Fibroblast of peridontal ligament (primary cell): ENCODE data around the gene KDM2A.
A peak's percentile ranks its signal among the peaks of the same experiment; 100 is the strongest.

Experiments used
- DNase-seq: peaks from one replicate; pipeline ENCODE4 v3.0.0-alpha.2; 2010; ENCODE audit errors: extremely low read depth

KDM2A gene

DNA sequence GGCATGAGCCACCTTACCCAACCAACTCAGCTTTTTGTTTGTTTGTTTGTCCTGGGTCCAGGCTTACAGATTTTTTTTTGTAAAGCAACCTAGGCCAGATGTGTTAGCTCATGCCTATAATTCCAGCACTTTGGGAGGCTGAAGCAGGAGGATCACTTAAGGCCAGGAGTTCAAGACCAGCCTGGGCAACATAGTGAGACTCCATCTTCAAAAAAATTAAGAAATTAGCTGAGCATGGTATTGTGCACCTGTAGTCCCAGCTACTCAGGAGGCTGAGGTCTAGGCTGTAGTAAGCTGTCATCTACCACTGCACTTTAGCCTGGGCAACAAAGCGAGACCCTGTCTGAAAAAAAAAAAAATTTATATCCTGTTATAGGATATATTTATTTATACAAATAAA is 118.5 kb downstream of the KDM2A start:
- DNase-seq = no peak

- DNase-seq = peak; percentile 23
These were observed 120.1 kb downstream of the KDM2A start for GRCh38 chr11:67238894-67239782.

- peak; percentile 97 for DNase-seq
These were observed 120.9 kb downstream of the KDM2A start for GRCh38 chr11:67239783-67240575.

DNA sequence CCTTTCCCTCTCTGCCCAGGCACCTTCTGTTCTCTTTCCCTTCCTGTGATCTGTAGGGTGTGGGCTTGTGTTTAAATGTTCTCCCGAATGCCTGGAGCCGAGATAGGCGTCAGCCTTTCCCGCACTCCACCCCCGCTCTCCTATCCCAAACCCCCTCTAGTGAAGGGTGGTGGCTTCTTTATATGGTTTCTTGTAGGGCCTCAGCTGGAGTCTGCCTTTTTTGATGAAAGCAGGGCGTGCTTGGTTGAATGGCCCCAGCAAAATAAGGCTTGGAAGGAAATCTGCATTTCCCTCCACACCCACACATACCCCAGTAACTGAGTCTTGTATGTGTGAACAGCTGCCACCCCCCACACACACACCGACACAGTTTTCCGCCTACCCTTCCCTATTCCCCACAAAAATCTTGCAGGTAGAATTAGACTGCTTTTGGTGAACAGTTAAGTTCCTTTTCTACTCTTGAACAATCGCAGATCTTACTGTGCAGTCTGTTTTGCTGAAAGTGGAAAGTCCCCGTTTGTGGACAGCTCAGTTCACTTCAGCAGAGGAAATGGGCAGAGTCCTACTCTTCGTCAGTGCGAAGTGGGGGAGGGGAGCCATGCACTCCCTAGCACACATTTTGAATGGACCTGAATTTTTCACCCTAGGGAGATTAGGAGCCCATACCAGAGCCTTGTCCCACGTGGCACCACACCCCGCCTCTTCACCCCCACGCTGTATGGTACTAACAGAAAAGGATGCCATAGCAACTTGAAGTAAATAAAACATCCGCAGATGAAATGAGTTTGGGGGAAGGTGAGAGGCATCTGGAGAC is 121.7 kb downstream of the KDM2A start:
- peak; percentile 72 for DNase-seq

DNA sequence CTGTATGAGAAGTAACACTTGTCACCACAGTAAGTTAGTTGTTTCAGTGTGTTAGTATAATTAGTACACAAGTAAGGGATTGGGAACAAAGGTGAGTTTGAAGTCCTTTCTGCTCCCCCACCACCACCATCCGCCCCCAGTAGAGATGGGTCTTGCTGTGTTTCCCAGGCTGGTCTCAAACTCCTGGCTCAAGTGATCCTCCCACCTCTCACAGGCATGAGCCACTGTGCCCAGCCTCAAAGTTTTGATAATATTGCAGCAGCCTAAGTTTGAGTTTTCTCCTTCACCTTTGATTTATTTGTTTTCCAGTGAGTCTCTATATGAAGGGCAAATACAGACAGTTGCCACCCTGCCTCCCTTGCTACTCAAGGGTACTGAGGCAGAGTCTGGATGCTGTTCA is 123.5 kb downstream of the KDM2A start:
- no peak for DNase-seq

GRCh38 chr11:67243051-67243450 is 124.0 kb downstream of the KDM2A start:
- no peak for DNase-seq

DNA sequence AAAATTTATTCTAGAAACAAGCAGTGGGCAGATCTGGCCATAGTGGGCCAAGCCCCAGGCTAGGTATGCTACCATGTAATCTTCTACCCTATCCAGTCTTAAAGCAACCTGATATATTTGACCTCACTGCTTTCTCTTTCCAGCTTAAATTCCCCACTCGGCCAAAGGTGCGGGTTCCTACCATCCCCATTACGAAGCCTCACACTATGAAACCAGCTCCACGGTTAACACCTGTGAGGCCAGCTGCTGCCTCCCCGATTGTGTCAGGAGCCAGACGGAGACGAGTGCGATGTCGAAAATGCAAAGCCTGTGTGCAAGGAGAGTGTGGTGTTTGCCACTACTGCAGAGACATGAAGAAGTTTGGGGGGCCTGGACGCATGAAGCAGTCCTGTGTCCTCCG is 126.0 kb downstream of the KDM2A start:
- no peak for DNase-seq

DNA sequence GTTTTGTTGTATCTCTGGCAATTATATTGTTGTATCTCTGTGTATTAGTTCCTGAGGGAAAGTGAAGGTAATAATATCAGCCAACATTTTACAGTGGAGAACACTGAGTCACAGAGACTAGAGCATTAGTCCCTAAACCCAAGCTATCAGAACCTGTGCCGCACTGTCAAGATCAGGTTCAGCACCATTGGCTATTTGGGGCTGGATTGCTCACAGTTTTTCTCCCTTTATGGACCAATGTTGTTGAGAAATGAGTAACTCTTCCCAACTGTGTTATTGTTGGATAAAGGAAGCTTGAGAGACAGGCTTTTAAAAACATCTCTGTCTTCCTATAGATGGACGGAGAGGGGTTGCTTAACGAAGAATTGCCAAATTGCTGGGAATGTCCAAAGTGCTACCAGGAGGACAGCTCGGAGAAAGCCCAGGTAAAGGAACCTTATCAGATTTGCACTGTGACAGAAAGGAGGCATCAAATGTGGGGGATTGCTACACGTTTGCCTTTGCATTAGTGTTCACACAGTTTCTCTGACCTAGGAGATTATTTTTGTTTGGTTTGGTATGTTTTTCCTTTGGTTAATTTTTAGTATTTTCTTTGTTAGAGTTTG is 129.0 kb downstream of the KDM2A start:
- DNase-seq = no peak

DNA sequence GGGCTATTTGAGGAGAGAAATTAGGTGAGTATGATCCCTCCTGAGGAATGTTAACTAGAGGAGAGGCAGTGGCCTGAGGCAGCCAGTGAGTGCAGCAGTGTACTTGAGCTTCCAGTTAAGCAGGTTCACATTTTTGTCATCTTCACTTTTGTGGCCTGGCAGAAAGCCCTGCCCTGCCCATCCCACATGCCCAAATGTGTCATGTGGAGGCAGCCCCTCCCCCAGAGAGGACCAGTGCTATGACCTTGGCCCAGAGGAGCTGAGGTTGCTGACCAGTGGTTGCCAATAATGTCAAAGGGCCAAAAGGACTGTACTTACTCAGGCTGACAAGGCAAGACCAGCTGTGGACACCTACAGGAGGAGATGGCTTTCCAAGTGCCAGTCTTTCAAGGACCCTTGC is 129.6 kb downstream of the KDM2A start:
- DNase-seq = no peak

DNA sequence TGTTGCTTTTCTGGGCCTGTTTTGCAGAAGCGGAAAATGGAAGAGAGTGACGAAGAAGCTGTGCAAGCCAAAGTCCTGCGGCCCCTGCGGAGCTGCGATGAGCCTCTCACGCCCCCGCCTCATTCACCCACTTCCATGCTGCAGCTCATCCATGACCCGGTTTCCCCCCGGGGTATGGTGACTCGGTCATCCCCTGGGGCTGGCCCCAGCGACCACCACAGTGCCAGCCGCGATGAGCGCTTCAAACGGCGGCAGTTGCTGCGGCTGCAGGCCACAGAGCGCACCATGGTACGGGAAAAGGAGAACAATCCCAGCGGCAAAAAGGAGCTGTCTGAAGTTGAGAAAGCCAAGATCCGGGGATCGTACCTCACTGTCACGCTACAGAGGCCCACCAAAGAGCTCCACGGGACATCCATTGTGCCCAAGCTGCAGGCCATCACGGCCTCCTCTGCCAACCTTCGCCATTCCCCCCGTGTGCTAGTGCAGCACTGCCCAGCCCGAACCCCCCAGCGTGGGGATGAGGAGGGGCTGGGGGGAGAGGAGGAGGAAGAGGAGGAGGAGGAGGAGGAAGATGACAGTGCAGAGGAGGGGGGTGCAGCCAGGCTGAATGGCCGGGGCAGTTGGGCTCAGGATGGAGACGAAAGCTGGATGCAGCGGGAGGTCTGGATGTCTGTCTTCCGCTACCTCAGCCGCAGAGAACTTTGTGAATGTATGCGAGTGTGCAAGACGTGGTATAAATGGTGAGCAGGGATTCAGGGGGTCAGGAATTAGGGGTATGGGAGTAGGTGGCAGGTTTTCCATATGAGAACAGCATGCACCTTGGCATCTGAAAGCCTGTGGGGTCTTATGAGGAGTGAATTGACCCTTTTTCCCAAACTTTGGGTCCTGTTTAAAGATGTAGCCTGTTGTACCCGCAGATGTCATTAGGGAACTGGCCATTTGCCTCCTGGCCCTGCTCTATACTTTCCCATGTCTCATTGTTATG is 131.3 kb downstream of the KDM2A start:
- no peak for DNase-seq

GRCh38 chr11:67251841-67252240 is 132.8 kb downstream of the KDM2A start:
- peak; percentile 56 for DNase-seq

DNA sequence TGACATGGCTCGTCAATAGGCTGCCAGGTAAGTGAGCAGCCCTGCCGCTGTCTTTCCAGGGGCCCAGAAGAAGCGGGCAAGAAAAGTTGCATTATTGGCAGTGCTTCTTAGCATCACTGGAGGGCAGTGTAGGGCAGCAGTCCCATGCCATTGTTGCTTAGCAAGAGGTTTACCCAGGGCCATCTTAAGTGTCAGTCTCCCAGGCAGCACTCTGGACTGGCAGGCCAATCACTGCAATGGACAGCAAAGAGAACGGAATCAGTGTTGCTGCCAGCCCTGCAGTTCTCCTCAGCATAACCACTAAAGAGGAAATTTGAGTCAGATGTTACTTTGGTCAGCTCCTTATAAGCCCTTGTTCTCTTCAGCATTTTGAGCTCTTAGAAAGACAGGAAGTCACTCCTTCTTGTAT is 133.8 kb downstream of the KDM2A start:
- DNase-seq = peak; percentile 81

DNA sequence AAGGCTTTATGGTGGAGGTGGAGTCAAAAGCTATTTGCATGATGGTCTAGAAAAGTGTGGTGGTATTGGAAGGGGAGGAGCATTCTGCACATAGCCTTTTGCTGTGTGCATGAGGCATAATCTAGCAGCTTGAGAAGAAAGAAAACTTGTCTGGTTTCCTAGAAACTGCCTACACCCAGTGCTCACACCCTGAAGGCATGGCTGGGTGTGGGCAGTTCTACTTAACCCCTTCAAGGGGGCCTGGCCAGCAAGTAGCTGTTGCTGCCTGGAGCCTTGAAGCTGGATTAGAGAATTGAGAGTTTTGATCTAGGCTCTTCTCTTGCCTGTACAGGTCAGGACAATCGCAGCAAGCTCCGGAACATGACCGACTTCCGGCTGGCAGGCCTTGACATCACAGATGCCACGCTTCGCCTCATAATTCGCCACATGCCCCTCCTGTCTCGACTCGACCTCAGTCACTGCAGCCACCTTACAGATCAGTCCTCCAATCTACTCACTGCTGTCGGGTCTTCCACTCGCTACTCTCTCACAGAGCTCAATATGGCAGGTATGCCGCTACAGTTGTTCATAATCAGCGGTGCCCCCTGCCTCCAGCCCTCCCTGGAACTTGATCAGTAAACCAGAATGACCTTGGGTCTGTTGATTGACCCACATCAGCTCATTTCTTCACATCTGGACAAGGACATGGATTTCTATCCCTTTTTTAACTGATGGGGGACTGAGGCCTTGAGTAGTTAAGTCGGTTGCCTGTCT is 135.0 kb downstream of the KDM2A start:
- DNase-seq = no peak

- no peak for DNase-seq
These were observed 135.7 kb downstream of the KDM2A start for GRCh38 chr11:67254798-67255197.

GRCh38 chr11:67255353-67255752 is 136.3 kb downstream of the KDM2A start:
- DNase-seq = no peak

GRCh38 chr11:67255864-67256263 is 136.8 kb downstream of the KDM2A start:
- no peak for DNase-seq

DNA sequence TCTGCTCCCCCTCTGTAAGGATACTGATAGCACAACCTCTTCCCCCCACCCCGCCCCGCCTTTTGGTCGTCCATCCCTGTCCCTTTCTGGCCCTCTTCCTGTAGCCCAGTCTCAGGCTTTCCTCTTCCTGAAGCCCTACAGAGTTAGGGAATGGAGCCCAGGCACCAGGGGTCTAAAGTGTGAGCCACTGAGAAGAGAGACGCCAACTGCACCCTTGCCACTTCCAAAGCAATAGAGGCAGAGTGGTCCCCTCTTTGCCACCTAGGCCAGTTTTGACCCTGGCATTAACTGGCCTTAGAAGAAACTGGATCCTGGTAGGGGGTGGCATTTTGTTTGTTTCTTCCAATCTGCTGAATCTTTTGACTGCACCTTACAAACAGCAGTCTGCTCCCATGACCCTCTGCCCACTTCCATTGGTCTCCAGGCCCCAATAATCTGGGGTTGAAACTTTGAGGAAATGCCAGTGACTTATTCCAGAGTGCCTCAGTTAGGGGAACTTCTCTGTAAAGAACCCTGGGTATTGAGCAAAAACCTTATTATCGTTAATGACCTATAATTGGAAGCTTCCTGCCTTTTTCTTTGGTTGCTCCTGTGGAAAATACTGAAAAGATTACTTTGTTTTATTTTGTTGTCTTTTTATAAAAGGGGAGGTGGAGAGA is 137.5 kb downstream of the KDM2A start:
- DNase-seq = no peak

- no peak for DNase-seq
These were observed 141.3 kb downstream of the KDM2A start for GRCh38 chr11:67260406-67260805.
